ENCODE results near the gene UBASH3A. TPM values are rescaled to one million over a fixed set of nuclear protein-coding genes. Genes with fewer than 3 reads are reported as not detected.

The UBASH3A gene
- polyA plus RNA-seq, 1 of the 3 experiments (the other 2 are of a cell fraction), result not detected

DNA sequence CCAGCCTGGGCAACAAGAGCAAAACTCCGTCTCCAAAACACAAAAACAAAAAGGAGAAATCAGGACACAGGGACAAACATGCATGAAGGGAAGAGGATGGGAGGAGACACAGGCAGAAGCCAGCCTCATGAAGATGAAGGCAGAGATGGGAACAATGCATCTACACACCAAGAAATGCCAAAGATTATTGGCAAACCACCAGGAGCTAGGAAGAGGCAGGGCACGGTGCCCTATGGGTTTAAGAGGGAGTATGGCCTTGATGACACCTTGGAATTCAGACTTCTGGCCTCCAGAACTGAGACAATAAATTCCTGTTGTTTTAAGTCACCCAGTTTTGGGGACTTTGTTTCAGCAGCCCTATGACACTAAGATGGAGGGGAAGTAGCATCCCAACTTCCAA, 13.0 kb upstream of the UBASH3A start:
- CTCF ChIA-PET, result no interaction called here
- Histone ChIP-seq H3K79me2 (ENCODE audit: insufficient read depth) (no peaks in the 10 kb centered on the region), H3K4me2 (no peak overlapping the region), H3K9me3 (no peaks in the 10 kb centered on the region), H3K4me1 (ENCODE audit: control insufficient read depth in 1 of 2, insufficient read depth in 2 of 2, low read depth in 1 of 2, low read length in 1 of 2) (no peaks in the 10 kb centered on the region), H3K9me2 (no peaks in the 10 kb centered on the region), H3K9ac (no peak overlapping the region), H3F3A (replicated peaks; ENCODE audit: insufficient read depth) (no peaks in the 10 kb centered on the region), H4K20me1 (ENCODE audit: insufficient read depth) (no peaks in the 10 kb centered on the region), H3K36me3 (replicated peaks in 1 of 2; ENCODE audit: control insufficient read depth in 1 of 2, insufficient read depth in 2 of 2, low read length in 1 of 2) (no peaks in the 10 kb centered on the region), H3K27ac (ENCODE audit: low read depth in 2 of 2, low read length in 1 of 2) (no peak overlapping the region), H3K4me3 (ENCODE audit: low read depth in 2 of 2, low read length in 1 of 2) (no peak overlapping the region), H2AFZ (ENCODE audit: low read depth) (no peak overlapping the region), H3K27me3 (ENCODE audit: insufficient read depth) (no peaks in the 10 kb centered on the region)
- POLR2A ChIA-PET, result no interaction called here
- DNase-seq, result no peak
- TF ChIP-seq TAF1 (IDR thresholded peaks at IDR 0.05; ENCODE audit: borderline replicate concordance, low read depth, low read length) (no peak), GABPA (IDR thresholded peaks at IDR 0.05; ENCODE audit: low read depth) (no peak), RFX5 (IDR thresholded peaks at IDR 0.05; ENCODE audit: low read length) (no peak), TCF12 (IDR thresholded peaks at IDR 0.05) (no peak), PBX3 (IDR thresholded peaks at IDR 0.05) (no peak), RXRA (IDR thresholded peaks at IDR 0.05; ENCODE audit: borderline replicate concordance, low read depth) (no peak), REST (IDR thresholded peaks at IDR 0.05; ENCODE audit: low read depth, low read length) (no peak), FOXM1 (IDR thresholded peaks at IDR 0.05; ENCODE audit: low read depth) (no peak), EZH2phosphoT487 (IDR thresholded peaks at IDR 0.05; ENCODE audit: borderline replicate concordance, low read depth) (no peak), EP300 (IDR thresholded peaks at IDR 0.05; ENCODE audit: borderline replicate concordance in 1 of 2, low read depth in 1 of 2, low read length in 1 of 2) (no peak), MAX (IDR thresholded peaks at IDR 0.05; ENCODE audit: low read depth) (no peak), ELF1 (IDR thresholded peaks at IDR 0.05) (no peak), NRF1 (IDR thresholded peaks at IDR 0.05; ENCODE audit: low read depth, low read length) (no peak), RCOR1 (IDR thresholded peaks at IDR 0.05; ENCODE audit: low read length) (no peak), MEF2A (IDR thresholded peaks at IDR 0.05; ENCODE audit: borderline replicate concordance, low read depth) (no peak)
- TF ChIP-seq, protein P1, sequence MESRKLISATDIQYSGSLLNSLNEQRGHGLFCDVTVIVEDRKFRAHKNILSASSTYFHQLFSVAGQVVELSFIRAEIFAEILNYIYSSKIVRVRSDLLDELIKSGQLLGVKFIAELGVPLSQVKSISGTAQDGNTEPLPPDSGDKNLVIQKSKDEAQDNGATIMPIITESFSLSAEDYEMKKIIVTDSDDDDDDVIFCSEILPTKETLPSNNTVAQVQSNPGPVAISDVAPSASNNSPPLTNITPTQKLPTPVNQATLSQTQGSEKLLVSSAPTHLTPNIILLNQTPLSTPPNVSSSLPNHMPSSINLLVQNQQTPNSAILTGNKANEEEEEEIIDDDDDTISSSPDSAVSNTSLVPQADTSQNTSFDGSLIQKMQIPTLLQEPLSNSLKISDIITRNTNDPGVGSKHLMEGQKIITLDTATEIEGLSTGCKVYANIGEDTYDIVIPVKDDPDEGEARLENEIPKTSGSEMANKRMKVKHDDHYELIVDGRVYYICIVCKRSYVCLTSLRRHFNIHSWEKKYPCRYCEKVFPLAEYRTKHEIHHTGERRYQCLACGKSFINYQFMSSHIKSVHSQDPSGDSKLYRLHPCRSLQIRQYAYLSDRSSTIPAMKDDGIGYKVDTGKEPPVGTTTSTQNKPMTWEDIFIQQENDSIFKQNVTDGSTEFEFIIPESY (IDR thresholded peaks at IDR 0.05; ENCODE audit: borderline replicate concordance, low read depth), result no peak
- TF ChIP-seq, protein P2, sequence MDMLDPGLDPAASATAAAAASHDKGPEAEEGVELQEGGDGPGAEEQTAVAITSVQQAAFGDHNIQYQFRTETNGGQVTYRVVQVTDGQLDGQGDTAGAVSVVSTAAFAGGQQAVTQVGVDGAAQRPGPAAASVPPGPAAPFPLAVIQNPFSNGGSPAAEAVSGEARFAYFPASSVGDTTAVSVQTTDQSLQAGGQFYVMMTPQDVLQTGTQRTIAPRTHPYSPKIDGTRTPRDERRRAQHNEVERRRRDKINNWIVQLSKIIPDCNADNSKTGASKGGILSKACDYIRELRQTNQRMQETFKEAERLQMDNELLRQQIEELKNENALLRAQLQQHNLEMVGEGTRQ (IDR thresholded peaks at IDR 0.05; ENCODE audit: borderline replicate concordance, low read depth, low read length), result no peak
- TF ChIP-seq, protein P3, sequence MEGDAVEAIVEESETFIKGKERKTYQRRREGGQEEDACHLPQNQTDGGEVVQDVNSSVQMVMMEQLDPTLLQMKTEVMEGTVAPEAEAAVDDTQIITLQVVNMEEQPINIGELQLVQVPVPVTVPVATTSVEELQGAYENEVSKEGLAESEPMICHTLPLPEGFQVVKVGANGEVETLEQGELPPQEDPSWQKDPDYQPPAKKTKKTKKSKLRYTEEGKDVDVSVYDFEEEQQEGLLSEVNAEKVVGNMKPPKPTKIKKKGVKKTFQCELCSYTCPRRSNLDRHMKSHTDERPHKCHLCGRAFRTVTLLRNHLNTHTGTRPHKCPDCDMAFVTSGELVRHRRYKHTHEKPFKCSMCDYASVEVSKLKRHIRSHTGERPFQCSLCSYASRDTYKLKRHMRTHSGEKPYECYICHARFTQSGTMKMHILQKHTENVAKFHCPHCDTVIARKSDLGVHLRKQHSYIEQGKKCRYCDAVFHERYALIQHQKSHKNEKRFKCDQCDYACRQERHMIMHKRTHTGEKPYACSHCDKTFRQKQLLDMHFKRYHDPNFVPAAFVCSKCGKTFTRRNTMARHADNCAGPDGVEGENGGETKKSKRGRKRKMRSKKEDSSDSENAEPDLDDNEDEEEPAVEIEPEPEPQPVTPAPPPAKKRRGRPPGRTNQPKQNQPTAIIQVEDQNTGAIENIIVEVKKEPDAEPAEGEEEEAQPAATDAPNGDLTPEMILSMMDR (IDR thresholded peaks at IDR 0.05), result no peak
- TF ChIP-seq, protein P4, sequence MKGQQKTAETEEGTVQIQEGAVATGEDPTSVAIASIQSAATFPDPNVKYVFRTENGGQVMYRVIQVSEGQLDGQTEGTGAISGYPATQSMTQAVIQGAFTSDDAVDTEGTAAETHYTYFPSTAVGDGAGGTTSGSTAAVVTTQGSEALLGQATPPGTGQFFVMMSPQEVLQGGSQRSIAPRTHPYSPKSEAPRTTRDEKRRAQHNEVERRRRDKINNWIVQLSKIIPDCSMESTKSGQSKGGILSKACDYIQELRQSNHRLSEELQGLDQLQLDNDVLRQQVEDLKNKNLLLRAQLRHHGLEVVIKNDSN (IDR thresholded peaks at IDR 0.05; ENCODE audit: borderline replicate concordance, low read depth), result no peak
- 15% methylated on average over 2 of the region's 2 CpGs for WGBS (ENCODE audit: low lambda C conversion rate)
